Left lobe of liver (tissue), 2 donors: ENCODE results near the gene COLEC12. TPM values are rescaled to one million over a fixed set of nuclear protein-coding genes. Genes with fewer than 3 reads are reported as not detected.
A peak's percentile ranks its signal among the peaks of the same experiment; 100 is the strongest.

Experiments
- ATAC-seq: fragments of 200-7000 bp; cut with Tn5 transposase; one replicate; pipeline ENCODE4 v1.9.1; 2020; ENCODE audit warnings: mild to moderate bottlenecking, moderate library complexity
- DNase-seq: peaks from one replicate; pipeline ENCODE4 v3.0.0-alpha.2; 2020; ENCODE audit warnings: low spot score
- total RNA-seq: library from RNA; stranded (reverse); gene quantifications from one replicate; pipeline ENCODE4 v1.2.1, GENCODE V29; 2021
- donor health status: DM: no; HTN: no; CAD: no; lungs with moderate emphysema.
- donor health status: DM: no; HTN: yes; CAD: no.

Gene COLEC12
- total RNA-seq = 0.08 TPM

DNA sequence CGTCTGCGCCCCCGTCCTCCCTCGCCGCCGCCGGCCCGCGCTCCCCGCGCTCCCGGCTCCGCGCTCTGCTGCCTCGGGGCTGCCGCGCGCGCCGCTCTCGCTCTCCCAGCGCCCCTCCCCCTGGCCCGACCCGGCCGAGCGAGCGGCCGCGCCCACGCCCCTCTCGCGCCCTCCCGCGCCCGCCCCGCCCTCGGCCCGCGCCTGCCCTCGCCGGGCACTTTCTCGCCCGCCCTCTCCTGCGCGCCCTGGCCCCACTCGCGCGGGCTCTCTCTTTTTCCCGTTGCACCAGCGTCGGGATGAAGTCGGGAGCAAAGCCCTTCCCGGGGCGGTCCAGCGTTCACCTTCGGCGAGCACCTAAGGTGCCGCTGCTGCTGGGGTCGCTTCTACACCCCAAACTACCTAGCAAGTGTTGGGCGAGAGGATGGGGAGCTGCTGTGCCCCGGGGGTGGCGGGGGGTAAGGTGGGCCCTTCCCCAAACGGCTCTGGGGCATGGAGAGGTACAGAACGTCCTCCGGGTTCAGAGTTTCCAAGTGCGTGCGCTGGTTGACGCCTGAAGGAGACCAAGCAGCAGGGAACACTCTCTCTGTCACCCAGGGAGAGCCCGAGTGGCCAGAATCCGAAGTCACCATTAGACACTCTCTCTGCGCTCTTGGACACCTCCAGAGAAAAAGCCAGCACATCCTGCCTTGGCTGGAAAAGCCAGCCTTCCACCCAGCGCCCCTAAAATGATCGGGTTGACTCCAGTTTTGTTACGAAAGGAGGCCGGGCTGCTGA, at the start of gene COLEC12:
COLEC12 (minus strand) TSS at position 70 of the 774 bp plus-strand sequence. CDS start 187 bp downstream, outside the sequence.
- no peak for ATAC-seq
- no peak for DNase-seq

DNA sequence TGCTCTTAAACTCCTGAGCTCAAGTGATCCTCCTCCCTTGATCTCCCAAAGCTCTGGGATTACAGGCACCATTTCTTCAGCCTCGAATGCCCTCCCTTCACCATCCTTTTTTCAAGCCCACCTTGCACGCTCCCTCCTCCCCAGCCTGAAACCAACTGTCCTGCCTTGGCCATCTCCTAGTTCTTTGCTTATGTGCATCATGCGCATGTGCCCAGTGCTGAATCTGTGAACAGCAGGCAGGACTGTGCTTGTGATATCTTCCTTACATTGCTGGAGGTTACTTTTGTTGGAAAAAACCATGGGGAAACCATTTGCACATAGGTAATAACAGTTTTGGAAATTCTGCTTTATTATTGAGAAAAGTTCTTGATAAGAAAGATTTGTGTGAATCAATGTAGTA, 49.5 kb upstream of the COLEC12 start:
- ATAC-seq = no peak
- DNase-seq = no peak

DNA sequence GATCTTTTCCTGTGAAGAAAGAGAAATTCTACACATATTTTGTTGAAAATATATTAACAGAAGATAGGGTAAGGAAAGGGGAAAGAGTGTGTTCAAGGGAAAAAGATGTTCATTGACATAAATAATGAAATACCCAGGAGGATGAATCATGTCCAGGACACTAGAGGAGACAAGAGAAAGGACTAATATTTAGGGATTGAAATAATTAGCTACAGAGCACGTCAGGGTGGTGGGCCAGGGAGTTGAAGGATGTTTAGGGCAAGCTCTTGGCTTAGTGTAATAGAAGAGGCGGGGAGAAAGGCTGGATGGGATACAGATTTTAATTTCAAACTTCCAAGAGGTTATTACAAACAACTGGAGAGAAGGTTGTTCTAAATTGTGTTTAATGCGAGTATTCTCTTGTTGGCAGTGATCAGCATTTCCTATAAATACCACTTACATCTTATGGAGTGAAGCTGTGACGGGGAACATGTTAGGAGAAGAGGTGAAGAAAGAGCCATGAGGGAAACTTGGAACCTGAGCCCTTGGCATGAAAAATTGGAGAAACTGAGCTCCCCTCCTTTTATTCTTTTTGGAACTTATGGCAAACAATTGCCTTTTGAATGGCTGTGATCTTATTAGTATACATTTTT, 43.1 kb upstream of the COLEC12 start:
- no peak for ATAC-seq
- DNase-seq = no peak

DNA sequence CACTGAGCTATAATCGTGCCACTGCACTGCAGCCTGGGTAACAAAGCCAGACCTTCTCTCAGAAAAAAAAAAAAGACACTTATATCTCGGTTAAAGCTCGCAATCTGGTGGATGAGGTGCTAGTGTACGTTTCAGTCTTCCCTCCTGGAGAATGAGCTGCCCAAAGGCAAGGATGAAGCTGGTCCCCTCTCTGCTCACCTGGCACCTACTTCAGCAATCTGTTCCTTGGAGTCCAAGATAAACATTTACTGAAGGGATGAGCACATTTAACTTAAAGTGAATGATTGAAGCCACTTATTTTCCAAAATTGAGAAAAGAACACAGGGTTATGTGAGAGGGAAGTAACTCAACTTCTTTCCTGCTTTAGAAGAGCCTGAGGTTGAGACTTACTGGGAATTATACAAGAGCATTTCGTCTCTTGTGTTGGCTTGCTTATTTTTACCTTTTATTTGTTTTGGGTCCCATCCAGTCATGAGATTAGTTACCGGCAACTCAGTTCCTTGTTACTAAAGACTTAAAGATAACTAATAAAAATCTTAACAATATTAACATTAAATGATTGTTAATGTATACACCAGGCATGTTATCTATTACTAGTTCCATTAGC, 33.6 kb upstream of the COLEC12 start:
- ATAC-seq = no peak

DNA sequence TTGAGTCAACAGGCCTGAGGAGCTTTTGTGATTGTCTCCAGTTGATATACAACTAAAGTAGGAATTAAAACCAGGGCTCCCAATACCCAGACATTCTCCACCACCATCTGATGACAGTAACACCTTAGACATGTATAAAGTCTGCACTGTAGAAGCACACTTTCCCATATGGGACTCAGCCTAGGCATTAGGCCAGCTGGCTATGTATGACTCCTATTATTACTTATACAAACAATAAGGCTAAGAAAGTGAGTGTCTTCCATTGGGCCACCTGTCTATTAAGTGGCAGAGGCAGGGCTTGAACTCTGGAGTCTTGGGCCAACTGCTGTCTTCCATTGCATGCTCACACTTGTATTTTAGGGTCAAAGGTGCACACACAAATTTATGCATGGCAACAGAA, 32.1 kb upstream of the COLEC12 start:
- no peak for DNase-seq
- no peak for ATAC-seq

More for the DNA sequence above, 33.6 kb upstream of the COLEC12 start:
- DNase-seq = no peak

DNA sequence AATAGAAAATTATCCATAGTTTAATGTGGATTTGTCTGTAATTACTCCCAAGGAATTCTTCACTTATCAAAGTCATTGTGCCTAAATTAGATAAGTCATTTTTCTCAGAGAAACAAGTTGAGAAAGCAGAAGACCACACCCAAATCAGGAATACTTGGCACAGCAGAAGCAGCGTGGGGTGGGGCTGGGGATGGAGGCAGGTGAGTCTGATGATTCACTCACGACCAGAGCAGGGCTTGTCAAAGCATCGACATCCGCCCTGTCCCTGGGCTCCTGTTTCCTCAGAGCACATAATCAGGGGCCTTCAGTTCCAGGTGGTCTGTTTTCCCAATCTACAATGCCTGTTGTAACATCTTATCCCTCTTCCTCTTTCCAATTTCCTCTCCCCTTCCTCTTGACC, 31.5 kb upstream of the COLEC12 start:
- ATAC-seq = no peak
- DNase-seq = no peak

DNA sequence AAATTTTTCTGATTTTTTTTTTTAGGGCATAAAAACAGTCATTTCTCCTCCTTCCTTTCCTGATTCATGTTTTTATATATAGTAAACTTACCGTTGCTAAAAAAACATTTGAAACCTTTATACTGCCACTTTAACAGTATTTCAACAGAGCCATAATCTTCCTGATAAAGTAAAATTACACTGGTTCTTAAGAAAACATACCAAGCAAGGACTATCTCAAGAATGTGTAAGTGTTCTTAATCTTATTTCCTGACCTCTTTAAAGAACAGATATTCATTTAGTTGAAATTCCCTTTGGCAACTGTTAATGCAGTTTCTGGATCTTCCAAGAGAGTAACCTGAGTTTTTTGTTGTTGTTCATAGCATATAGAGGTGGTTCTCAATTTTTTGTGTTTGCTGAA, 26.6 kb upstream of the COLEC12 start:
- ATAC-seq = no peak
- no peak for DNase-seq

DNA sequence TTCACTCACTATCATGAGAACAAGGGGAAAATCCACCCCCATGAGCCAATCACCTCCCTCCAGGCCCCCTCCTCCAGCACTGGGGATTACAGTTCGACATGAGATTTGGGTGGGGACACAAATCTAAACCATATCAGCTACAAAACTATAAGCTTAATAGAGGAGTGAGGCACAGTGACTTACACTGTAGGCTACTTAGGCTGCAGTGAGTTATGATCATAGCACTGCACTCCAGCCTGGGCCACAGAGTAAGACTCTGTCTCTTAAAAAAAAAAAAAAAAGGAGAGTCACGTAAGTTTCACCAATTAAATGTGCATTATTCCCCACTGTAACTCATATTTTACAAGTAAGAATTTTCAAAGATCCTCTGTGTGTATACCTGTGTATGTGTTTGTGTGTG, 26.2 kb upstream of the COLEC12 start:
- DNase-seq (no peak), ATAC-seq (no peak)

DNA sequence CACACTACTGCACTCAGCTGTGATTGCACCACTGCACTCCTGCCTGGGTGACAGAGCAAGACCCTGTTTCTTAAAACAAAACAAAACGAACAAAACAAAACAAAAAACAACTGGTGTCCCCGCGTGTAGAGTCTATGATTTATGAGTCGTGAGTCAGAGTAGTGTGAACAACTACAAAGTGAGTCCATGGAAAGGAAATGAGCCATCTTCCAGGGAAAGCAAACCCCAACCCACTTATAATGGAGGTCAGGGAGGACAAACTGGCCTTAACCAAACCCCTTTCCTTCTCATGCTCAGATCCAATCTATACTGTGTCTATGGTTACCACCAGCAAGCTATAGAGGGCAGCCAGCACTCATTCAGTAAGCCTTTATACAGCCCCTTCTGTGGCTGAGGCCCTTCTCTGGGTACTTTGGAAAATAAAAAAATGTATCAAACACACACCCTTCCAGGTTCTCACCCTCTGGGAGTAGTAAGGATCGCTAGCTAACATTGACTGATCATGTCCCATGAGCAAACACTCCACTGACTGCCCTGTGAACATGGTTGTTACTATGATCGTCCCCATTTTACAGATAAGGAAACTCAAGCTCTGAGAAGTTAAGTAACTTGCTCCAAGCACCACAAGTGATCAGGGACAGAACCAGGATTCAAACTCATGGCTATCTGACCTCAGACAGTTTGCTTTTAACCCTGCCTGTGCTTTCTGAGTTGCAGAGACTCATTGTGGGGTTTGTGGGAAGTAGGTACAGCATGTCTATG, 24.7 kb upstream of the COLEC12 start:
- ATAC-seq (no peak), DNase-seq (no peak)

DNA sequence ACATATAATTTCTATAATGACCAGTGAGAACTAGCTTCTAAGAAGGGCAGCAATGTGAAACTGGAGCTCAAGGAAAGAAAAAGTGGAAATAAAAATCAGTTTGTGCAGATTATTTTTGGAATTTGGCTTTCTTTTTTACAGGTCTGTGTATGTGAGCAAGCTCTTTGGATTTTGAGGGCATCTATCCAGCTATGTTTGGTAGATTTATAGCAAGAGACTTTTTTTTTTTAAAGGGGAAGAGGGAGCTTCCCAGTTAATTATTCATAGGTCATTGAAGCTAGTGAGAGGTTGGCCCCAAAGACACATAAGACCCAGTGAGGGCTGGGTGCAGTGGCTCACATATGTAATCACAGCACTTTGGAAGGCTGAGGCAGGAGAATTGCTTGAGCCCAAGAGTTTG, 24.0 kb upstream of the COLEC12 start:
- ATAC-seq = no peak
- DNase-seq = no peak

DNA sequence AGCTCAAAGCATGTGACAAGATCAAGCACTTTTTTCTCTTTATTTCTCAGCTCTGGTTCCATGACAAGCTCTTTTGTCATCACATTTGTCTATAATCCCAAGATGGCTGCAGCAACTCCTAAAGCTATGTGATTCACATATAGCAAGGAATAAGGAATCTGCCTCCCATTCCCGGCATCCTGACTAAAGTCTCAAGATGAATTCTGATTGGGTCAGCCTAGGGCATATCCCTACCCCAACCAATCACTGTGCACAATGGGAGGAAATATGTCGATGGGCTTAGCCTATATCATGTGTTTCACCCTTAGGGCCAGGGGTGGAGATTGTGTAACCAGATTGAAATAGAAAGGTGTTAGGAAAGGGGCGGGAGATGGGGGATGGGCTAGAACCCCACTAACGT, 23.1 kb upstream of the COLEC12 start:
- no peak for DNase-seq
- no peak for ATAC-seq

DNA sequence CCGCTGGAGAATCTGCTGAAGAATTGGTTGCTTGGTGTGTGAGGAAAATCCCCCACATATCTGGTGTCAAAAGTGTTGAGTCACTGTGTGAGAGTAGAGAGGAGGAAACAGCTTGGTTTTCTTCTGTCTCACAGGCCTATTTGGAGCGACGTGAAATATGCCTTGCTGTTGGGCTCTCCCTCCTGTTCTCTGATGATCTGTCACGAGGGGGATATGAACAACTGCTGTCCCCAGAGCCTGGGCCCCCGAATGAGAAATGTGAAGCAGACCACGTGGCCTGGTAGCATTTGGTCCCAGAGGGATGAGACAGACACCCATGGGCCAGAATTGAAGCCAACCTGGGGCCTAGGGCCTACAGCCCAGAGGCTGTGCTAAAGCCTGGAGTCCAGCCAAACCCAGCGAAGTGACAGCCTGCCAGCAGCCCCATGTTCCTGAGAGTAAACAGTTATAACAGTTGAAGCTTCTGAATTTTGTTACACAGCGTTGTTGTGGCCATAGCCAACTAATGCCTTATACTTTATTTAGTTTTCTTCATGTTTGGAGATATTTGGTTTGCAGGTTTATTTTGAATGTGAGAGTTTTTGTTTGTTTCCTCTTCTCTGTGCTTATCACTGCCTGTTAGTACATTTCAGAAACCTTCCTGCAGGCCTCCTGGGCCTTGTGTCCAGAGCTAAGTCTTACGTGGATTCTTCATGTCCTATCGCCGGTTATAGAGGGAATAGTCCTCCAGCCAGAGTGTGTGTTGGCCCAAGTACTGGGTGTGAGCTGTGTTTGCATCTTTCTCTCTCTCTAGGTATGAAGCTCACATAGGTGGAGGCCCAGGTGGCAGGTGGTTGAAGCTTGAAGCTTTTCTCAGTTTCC, 18.7 kb upstream of the COLEC12 start:
- DNase-seq (no peak), ATAC-seq (peak; percentile 52)

DNA sequence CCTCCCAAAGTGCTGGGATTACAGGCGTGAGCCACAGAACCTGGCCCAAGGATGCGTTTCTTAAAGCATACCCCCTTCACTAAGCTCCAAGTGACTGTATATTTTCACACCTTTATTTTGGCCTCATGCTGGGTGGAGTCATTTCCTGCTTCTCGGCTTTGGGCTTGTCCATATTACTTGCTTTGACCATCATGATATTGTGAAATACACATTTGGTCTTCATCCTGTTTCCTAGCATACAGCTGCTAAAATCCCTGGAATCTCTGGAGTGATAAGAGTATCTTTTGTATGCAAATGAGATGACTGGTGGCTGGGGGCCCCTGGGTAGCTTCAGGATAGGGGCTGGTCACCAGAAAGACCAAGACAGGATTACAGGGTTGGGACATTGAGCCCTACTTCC, 17.6 kb upstream of the COLEC12 start:
- ATAC-seq (no peak), DNase-seq (no peak)

DNA sequence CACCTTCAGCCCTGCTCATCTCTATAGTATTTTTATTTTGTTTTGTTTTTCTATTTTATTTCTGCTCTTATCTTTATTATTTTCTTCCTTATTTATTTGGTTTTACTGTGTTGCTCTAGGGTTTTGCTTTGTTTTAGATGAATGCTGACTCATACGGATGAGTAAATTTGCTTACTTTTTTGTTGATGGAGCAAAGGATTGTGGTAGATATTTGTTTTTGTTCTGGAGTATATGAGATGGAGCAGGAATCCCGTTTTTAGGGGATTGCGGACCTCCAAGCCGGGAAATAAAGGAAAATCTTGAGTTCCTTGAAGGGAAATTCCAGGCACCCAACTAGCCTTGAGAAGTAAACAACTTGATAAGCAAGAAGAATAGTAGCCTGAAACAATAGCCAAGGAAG, 15.3 kb upstream of the COLEC12 start:
- DNase-seq = no peak
- ATAC-seq = no peak

DNA sequence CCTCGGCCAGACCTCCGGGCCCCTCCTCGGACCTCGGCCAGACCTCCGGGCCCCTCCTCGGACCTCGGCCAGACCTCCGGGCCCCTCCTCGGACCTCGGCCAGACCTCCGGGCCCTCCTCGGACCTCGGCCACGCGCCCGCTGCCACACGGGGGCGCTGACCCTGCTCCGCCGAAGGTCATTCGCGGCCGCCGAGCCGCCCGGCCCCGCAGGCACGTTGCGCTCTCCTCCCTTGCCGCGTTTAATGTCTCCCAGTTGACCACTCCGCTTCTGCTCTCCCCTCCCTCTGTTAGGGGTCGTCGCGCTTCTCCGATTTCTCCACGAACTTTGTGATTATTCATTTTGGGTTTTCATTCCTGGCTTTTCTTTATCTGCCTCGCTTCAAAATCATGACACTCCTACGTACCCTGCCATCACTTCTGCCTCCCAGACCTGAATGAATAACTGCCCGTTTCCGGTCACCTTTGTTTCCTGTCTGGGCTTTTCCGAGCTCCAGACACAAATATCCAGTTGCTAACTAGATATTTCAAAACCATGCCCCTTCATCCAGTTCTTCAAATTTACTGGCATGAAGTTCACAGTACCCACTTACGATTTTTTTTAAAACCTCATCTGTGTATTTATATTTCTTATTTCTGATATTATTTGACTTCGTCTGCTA, 14.8 kb upstream of the COLEC12 start:
- ATAC-seq (no peak), DNase-seq (no peak)

DNA sequence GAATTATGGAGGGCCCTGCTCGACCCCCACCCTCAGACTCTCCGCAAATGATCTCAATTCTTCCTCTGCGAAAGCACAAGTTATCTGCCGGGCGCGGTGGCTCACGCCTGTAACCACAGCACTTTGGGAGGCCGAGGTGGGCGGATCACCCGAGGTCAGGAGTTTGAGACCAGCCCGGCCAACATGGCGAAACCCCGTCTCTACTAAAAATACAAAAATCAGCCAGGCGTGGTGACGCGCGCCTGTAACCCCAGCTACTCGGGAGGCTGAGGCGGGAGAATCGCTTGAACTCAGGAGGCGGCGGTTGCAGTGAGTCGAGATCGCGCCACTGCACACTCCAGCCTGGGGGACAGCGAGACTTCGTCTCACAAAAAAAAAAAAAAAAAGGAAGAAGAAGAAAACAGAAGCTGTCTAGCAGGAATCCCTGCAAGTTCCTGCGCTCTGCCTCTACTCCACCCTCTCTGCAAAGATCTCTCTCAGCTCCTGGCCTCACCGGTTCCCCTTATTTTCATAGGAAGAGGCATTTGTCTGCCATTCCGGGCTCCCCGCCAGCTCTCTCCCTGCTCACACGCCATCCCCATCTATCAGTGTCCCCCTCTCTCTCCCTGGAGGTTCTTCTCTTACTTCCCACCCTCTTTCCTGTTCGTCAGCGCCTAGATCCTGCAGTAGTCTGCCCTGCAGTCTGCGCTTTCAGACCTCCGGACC, 13.5 kb upstream of the COLEC12 start:
- peak; percentile 49 for ATAC-seq
- no peak for DNase-seq

DNA sequence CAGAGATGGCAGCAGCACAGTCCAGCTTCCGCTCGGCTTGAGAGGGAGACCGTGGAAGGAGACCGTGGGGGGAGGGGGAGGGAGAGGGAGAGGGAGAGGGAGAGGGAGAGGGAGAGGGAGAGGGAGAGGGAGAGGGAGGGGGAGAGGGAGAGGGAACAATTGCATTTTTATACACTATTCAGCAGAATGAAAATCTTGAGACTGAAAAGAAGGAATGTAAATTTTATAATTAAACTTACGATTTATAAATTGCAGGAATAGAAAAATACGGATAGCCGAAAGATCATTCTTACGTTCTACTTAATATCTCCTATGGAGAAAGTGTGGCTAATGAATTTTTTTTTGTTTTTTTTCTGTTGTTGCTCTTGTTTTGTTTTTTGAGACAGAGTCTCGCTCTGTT, 12.5 kb upstream of the COLEC12 start:
- ATAC-seq = no peak

DNA sequence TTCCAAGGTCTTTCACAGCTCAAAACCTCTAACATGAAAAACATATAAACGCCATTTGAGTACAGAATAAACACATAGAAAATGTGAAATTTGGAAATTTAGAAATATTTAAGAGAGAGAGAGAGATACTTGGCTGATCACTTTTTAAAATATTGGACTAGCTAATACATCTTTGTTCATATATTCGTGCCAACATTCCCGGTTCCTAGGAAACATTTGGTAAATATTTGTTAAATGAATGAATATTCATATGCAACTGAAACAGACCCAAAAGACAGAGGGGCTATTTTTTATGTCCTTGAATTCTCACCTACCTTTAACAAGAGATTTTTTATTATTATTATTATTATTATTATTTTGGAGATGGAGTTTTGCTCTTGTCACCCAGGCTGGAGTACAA, 8.3 kb upstream of the COLEC12 start:
- no peak for DNase-seq
- ATAC-seq = no peak

More for the DNA sequence above, 12.5 kb upstream of the COLEC12 start:
- no peak for DNase-seq

DNA sequence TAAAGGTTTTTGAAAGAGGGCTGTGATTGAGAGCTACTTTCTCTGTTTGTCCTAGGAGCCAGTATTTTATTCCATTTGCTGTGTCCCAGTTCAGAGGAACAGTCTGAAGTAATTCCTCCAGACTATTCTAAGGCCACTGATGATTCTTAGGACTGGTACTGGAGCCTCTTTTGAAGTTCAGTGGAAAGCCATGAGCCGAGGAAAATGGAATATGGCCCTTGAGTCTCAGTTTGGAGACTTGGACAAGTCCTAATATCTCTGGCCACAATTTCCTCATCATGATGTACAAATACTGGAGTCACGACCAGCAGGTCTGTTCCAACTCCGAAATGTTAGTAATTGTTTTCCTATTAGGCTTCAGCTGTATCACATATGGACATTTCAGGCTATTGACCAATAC, 7.1 kb upstream of the COLEC12 start:
- DNase-seq = no peak
- ATAC-seq = no peak
